Keratinocyte (primary cell): Measurements from ENCODE around the gene SLC7A14. TPM values are rescaled to one million over a fixed set of nuclear protein-coding genes. Genes with fewer than 3 reads are reported as not detected.

Source experiments
- DNase-seq: peaks from one replicate; pipeline ENCODE4 v3.0.0-alpha.2; 2011; ENCODE audit warnings: low read depth, missing footprints, low spot score
- FAIRE-seq: peaks from 2 replicates; lab custom pipeline; 2011; peaks lifted over from hg19 to GRCh38; lab: Jason Lieb, UNC
- H2AFZ ChIP-seq: 2 replicates; pipeline ENCODE4 v1.6.0; 2012; ENCODE audit warnings: low read length, control low read depth, inconsistent platforms; ENCODE audit not compliant: control insufficient read depth
- H3K27ac ChIP-seq: 2 replicates; pipeline ENCODE4 v1.5.1; 2011; ENCODE audit warnings: low read length; ENCODE audit not compliant: control insufficient read depth, insufficient read depth
- H3K27me3 ChIP-seq: 3 replicates; pipeline ENCODE4 v1.6.0; 2011; ENCODE audit warnings: low read length; ENCODE audit not compliant: control insufficient read depth, insufficient read depth; ENCODE audit errors: extremely low read depth
- H3K36me3 ChIP-seq, 2 experiments: 2 replicates in 1 of 2; 3 replicates in 1 of 2; pipeline ENCODE4 v1.5.1; 2011; ENCODE audit warnings: low read length in 2 of 2, mild to moderate bottlenecking in 1 of 2; ENCODE audit not compliant: control insufficient read depth in 2 of 2, insufficient read depth in 2 of 2; ENCODE audit errors: extremely low read depth in 1 of 2
- H3K4me1 ChIP-seq: 3 replicates; pipeline ENCODE4 v1.5.1; 2011; ENCODE audit warnings: low read length; ENCODE audit not compliant: control insufficient read depth, insufficient read depth; ENCODE audit errors: extremely low read depth
- H3K4me2 ChIP-seq: 3 replicates; pipeline ENCODE4 v1.6.0; 2011; ENCODE audit warnings: low read depth, low read length; ENCODE audit not compliant: control insufficient read depth, insufficient read depth; ENCODE audit errors: extremely low read depth
- H3K4me3 ChIP-seq, 3 experiments: fragments of 200-600 bp in 1 of 3; sonication (generic) in 1 of 3; 2 replicates in 2 of 3; 3 replicates in 1 of 3; pipeline ENCODE4 v1.5.1; 2011 to 2016; ENCODE audit warnings: low read length in 3 of 3, mild to moderate bottlenecking in 3 of 3, control low read depth in 2 of 3, inconsistent platforms in 1 of 3, low read depth in 1 of 3, mixed read lengths in 1 of 3, mixed run types in 1 of 3, moderate library complexity in 1 of 3; ENCODE audit not compliant: control insufficient read depth in 2 of 3, insufficient read depth in 2 of 3; ENCODE audit errors: extremely low read depth in 1 of 3
- H3K79me2 ChIP-seq: 2 replicates; pipeline ENCODE4 v1.6.0; 2012; ENCODE audit warnings: low read length; ENCODE audit not compliant: control insufficient read depth, insufficient read depth
- H3K9ac ChIP-seq: 3 replicates; pipeline ENCODE4 v1.6.0; 2011; ENCODE audit warnings: low read length; ENCODE audit not compliant: control insufficient read depth, insufficient read depth; ENCODE audit errors: extremely low read depth
- H3K9me1 ChIP-seq: 3 replicates; pipeline ENCODE4 v1.6.0; 2011; ENCODE audit warnings: low read length; ENCODE audit not compliant: control insufficient read depth, insufficient read depth; ENCODE audit errors: extremely low read depth
- H3K9me3 ChIP-seq: 2 replicates; pipeline ENCODE4 v1.5.1; 2012; ENCODE audit warnings: low read depth, low read length; ENCODE audit not compliant: control insufficient read depth
- H4K20me1 ChIP-seq: 3 replicates; pipeline ENCODE4 v1.6.0; 2011; ENCODE audit warnings: low read length; ENCODE audit not compliant: control insufficient read depth, insufficient read depth; ENCODE audit errors: extremely low read depth
- EZH2 ChIP-seq: IDR thresholded peaks from one replicate; pipeline ENCODE4 v1.6.1; 2012; ENCODE audit warnings: inconsistent platforms, mild to moderate bottlenecking, low read length, moderate library complexity
- dilution Hi-C: fragments of 300-500 bp; cut with MboI; formaldehyde crosslinking; loops from one replicate; pipeline ENCODE4 v1.7.0; 2020; ENCODE audit warnings: low sequenced_read_pairs; ENCODE audit not compliant: extremely low pct_ligation_motif_present
- polyA plus RNA-seq, 5 experiments: library from polyadenylated mRNA; depleted of rRNA in 3 of 5; stranded (reverse) in 3 of 5; stranded (forward) in 1 of 5; unstranded in 1 of 5; fragments of >200 nt; gene quantifications; 1 replicate in 1 of 5; 2 replicates in 3 of 5; 3 replicates in 1 of 5; pipeline versions ENCODE4 v1.2.1 to v1.2.3, GENCODE V29; 2011 to 2012; ENCODE audit warnings: missing spikeins in 2 of 5, low read depth in 1 of 5, low replicate concordance in 1 of 5
- TF ChIP-seq, protein P1 (sequence below), 3 experiments: IDR thresholded peaks in 1 of 3; conservative IDR thresholded peaks in 1 of 3; optimal IDR thresholded peaks in 1 of 3; 2 replicates in 2 of 3; 3 replicates in 1 of 3; pipeline versions ENCODE3 to v1.5.1; 2011; ENCODE audit warnings: low read length in 3 of 3, mild to moderate bottlenecking in 3 of 3, moderate library complexity in 2 of 3, control low read depth in 1 of 3, inconsistent platforms in 1 of 3; ENCODE audit not compliant: insufficient read depth in 2 of 3; ENCODE audit errors: extremely low read depth in 1 of 3

The SLC7A14 gene
- polyA plus RNA-seq, 1 donor (not counting 4 experiments of a cell fraction or from before 2014, with no cell fraction given): not detected

DNA sequence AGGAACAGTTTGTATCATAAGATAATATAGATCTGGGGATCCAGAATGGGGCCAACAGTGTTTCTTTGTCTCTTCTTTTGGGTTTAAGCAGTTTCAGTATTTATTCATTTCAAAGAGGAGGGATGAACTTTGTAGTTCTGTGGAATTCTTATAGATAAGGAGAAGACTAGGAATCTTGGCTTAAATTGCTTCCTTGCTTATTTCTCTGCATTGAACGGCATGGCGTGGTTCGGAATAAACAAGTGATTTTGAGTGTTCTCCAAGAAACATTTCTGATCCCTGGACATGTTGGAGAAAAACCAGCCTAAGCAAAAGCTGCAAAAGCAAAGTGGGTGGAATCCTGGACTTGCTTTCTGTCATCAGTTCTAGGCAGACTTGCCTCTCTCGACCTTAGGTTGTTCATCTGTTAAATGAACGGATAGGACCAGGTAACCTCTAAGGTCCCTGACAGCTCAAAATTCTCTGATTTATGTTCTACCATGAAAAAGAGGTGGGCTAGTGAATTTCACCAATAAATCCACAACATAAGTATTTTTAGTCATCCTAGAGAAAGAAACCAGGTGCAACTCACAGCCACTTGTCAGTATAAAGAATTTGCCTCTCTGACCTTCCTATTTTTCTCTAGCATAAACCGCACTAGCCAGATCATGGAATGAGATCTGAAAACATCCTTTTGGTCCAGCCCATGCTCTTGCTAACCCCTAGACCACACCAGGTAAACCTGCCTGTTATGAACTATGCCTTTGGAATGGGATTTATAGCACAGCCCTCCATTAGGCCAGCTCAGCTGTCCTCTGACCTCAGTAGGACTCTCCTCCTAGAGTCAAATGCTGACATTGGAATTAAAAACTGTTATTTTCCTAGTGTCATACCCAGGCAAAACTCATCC, 88.4 kb downstream of the SLC7A14 start:
- peaks cover 4% of the 10 kb centered on the region for H3K4me1 ChIP-seq
- DNase-seq (no peak), FAIRE-seq (no peak)
- TF ChIP-seq, protein P1, sequence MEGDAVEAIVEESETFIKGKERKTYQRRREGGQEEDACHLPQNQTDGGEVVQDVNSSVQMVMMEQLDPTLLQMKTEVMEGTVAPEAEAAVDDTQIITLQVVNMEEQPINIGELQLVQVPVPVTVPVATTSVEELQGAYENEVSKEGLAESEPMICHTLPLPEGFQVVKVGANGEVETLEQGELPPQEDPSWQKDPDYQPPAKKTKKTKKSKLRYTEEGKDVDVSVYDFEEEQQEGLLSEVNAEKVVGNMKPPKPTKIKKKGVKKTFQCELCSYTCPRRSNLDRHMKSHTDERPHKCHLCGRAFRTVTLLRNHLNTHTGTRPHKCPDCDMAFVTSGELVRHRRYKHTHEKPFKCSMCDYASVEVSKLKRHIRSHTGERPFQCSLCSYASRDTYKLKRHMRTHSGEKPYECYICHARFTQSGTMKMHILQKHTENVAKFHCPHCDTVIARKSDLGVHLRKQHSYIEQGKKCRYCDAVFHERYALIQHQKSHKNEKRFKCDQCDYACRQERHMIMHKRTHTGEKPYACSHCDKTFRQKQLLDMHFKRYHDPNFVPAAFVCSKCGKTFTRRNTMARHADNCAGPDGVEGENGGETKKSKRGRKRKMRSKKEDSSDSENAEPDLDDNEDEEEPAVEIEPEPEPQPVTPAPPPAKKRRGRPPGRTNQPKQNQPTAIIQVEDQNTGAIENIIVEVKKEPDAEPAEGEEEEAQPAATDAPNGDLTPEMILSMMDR (optimal IDR thresholded peaks at IDR 0.05 in 1 of 3, IDR thresholded peaks at IDR 0.05 in 1 of 3, conservative IDR thresholded peaks at IDR 0.05 in 1 of 3; ENCODE audit: extremely low read depth in 1 of 3, insufficient read depth in 2 of 3, low read length in 3 of 3): no peak
- no peak for TF ChIP-seq EZH2
- no peaks in the 10 kb centered on the region for H3K79me2 ChIP-seq
- no peak overlapping the region for H3K4me3 ChIP-seq
- no peaks in the 10 kb centered on the region for H4K20me1 ChIP-seq
- no peaks in the 10 kb centered on the region for H3K36me3 ChIP-seq
- H2AFZ ChIP-seq: no peak overlapping the region
- H3K4me2 ChIP-seq: no peak overlapping the region
- no peaks in the 10 kb centered on the region for H3K9me3 ChIP-seq
- no peak overlapping the region for H3K27ac ChIP-seq
- no peaks in the 10 kb centered on the region for H3K9me1 ChIP-seq
- H3K9ac ChIP-seq: no peak overlapping the region
- dilution Hi-C loops: no loop called here
- H3K27me3 ChIP-seq: no peaks in the 10 kb centered on the region

DNA sequence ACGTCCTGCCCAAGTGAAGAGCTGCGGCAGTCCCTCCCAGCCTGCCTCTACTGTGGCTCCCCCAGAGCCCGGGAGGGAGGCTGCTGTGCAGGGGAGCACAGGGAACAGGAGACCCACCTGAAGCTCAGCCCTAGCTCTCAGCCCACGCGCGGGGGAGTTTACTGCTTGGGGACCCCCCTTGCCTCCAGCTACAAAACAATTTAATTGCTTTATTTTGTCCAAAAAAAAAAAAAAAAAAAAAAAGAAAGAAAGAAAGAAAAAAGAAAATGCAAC, 89.1 kb downstream of the SLC7A14 start:
- Histone ChIP-seq H2AFZ (no peak overlapping the region), H3K27ac (no peak overlapping the region), H3K4me3 (no peak overlapping the region), H3K9ac (no peak overlapping the region), H3K4me2 (no peak overlapping the region), H3K9me3 (no peaks in the 10 kb centered on the region), H3K36me3 (no peaks in the 10 kb centered on the region), H3K79me2 (no peaks in the 10 kb centered on the region), H3K27me3 (no peaks in the 10 kb centered on the region), H3K9me1 (no peaks in the 10 kb centered on the region), H4K20me1 (no peaks in the 10 kb centered on the region), H3K4me1 (no peaks in the 10 kb centered on the region)
- FAIRE-seq: no peak
- TF ChIP-seq, protein P1 (optimal IDR thresholded peaks at IDR 0.05 in 1 of 3, IDR thresholded peaks at IDR 0.05 in 1 of 3, conservative IDR thresholded peaks at IDR 0.05 in 1 of 3; ENCODE audit: extremely low read depth in 1 of 3, insufficient read depth in 2 of 3, low read length in 3 of 3): no peak
- TF ChIP-seq EZH2: no peak
- DNase-seq: no peak
- dilution Hi-C loops: no loop called here
